Immature natural killer cell (primary cell): ENCODE measurements around the gene RORB. TPM values are rescaled to one million over a fixed set of nuclear protein-coding genes. Genes with fewer than 3 reads are reported as not detected.
A peak's percentile ranks its signal among the peaks of the same experiment; 100 is the strongest.

Experiments used
- DNase-seq, 3 donors: peaks; one replicate each; pipeline ENCODE4 v3.0.0; 2022; ENCODE audit warnings: mixed read lengths in 1 of 3
- H3K27ac Mint-ChIP-seq, 6 donors: one replicate each; pipeline ENCODE4 v1.8.0; 2020; ENCODE audit warnings: mixed read lengths in 6 of 6, mild to moderate bottlenecking in 5 of 6, inconsistent platforms in 4 of 6, moderate library complexity in 3 of 6
- H3K27me3 Mint-ChIP-seq, 3 donors: one replicate each; pipeline ENCODE4 v1.8.0; 2020 to 2021; ENCODE audit warnings: low read depth in 3 of 3, mild to moderate bottlenecking in 3 of 3, mixed read lengths in 3 of 3, moderate library complexity in 3 of 3, inconsistent platforms in 1 of 3
- H3K36me3 Mint-ChIP-seq, 3 donors: one replicate each; pipeline ENCODE4 v1.8.0; 2020; ENCODE audit warnings: mixed read lengths in 3 of 3, inconsistent platforms in 2 of 3, mild to moderate bottlenecking in 2 of 3
- H3K4me1 Mint-ChIP-seq, 2 donors: one replicate each; pipeline ENCODE4 v1.8.0; 2020; ENCODE audit warnings: inconsistent platforms in 2 of 2, mild to moderate bottlenecking in 2 of 2, mixed read lengths in 2 of 2, moderate library complexity in 1 of 2
- H3K4me3 Mint-ChIP-seq, 5 donors: one replicate each; pipeline ENCODE4 v1.8.0; 2020; ENCODE audit warnings: mild to moderate bottlenecking in 5 of 5, mixed read lengths in 5 of 5, inconsistent platforms in 3 of 5, moderate library complexity in 3 of 5
- H3K9me3 Mint-ChIP-seq, 6 donors: one replicate each; pipeline ENCODE4 v1.8.0; 2020; ENCODE audit warnings: mild to moderate bottlenecking in 6 of 6, mixed read lengths in 6 of 6, inconsistent platforms in 4 of 6, moderate library complexity in 3 of 6
- polyA plus RNA-seq, 3 donors: library from polyadenylated mRNA; unstranded; fragments of 300-500 nt; fragmentation: Illumina TruSeq; gene quantifications; one replicate each; pipeline ENCODE4 v1.2.3, GENCODE V29; 2021

RORB gene
- polyA plus RNA-seq, 3 donors from 2014 or later = 0.26 to 0.53 TPM; not detected in 1

DNA sequence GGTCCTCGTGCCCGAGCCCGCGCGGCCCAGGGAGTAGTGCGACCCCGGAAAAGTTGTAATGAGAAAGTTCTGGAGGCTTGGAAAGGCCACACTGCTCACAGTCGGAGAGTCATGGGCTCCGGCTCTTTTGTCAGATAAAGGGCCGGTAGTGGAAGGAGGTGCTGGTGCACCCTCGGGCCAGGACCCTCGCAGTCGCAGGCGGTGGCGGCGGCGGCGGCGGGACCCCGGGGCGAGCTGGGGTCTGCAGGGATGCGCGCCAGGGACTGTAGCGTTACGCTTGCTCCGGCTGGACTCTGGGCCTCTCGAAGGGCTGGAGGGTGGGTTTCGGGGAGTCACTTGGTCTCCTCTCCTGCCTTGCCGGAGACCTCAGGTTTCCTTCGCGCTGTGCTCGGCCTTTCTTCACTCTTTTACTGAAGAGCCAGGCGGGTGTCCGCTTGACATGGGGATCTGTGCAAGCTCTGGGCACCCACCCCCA lies 1.5 kb downstream of the RORB start:
- Mint-ChIP-seq H3K9me3 (peaks cover 0 to 3% (median 0%) of the 10 kb centered on the region in 6 donors), H3K27me3 (peaks cover 22 to 27% (median 27%) of the 10 kb centered on the region in 3 donors), H3K36me3 (no peaks in the 10 kb centered on the region), H3K27ac (no peak overlapping the region), H3K4me3 (peak overlapping the region; percentile 83 to 100 (median 90)), H3K4me1 (peaks cover 38 to 48% of the 10 kb centered on the region in 2 donors)
- DNase-seq = peak in 2 of 3 donors; percentile 3

DNA sequence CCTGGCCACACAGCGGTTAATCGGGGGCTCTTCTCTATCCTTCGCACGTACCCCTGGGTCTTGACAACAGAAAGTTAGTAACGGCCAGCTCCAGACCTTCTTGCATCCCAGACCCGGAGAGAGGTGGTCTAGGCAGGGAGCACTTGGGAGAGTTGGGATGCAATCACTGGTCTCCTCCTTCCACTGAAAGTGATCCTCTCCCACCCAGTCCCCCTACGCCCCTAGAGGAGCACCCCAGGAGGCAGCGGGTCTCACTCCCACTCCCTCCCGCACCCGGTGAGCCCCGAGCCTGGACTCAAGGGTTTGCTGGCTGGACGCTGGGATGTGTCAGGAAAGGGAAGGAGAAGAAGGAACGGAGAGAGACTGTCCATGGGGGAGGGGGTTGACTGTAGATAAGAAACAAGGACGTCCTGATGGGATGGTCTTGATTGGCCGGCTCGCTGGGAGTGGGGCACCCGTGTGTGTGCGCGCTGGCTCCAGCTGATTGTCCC lies 2.0 kb downstream of the RORB start:
- Mint-ChIP-seq H3K9me3 (peaks cover 0 to 3% (median 0%) of the 10 kb centered on the region in 6 donors), H3K27ac (no peak overlapping the region), H3K36me3 (no peaks in the 10 kb centered on the region), H3K27me3 (peaks cover 22 to 27% (median 27%) of the 10 kb centered on the region in 3 donors), H3K4me1 (peaks cover 38 to 48% of the 10 kb centered on the region in 2 donors), H3K4me3 (peak overlapping the region; percentile 79 to 100 (median 86))
- peak in 1 of 3 donors; percentile 9 for DNase-seq

DNA sequence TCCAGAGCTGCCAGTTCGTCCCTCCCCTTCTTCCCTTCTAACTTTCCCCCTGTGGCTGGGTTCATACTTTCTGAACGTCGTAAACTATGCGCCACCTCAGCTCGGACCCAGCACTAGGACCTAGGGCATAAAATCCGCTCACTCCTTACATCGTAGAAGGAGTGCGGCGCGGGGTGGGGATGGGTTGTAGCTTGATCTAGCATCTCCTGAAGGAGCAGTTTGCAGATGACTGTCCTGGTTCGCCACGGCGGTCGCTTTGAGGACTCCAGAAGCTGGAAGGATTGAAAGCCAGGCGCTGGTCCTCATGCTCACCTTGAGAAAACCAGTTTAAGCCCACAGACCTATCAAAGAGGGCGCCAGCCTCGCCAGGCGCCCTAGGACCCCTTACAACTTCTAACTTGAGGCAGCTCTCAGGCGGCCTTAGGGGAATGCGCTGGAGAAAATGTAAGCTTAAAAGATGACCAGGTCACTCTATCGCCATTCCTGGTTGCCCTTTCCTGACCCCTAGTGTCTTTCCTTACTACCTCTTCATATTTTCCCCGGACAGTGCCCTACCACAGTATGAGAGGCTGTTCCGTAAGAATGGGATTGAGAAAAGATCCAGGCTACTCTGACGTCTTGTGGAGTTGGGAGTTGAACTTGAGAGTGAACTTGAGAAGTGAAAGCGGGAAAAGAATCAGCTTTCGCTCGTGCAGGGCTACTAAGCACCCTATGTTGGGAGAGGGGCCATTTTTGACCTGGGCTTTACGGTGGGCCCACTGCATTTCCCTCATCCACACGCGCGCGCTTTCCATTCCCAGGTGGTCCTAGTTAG lies 2.8 kb downstream of the RORB start:
- no peak overlapping the region for H3K27ac Mint-ChIP-seq
- H3K27me3 Mint-ChIP-seq = peaks cover 22 to 27% (median 27%) of the 10 kb centered on the region in 3 donors
- no peaks in the 10 kb centered on the region for H3K36me3 Mint-ChIP-seq

DNA sequence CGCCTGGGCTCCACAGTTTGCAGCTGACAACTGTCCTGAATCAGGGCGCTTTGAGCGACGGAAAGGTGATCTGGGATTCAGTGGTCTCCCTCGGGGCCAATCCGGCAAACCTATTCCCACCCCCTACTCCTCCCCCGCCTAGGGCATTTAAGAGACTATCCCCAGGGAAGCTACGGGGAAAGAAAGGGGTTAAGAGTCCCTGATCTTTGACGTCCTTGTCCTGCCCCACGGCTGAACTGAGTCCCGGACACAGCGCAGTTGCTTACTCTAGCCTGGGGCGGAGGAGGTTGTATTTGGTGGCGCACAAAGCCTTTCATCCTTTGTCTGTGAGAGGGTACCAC lies 3.4 kb downstream of the RORB start:
- Mint-ChIP-seq H3K4me1 (peaks cover 38 to 48% of the 10 kb centered on the region in 2 donors), H3K4me3 (peak overlapping the region; percentile 79 to 100 (median 86)), H3K27me3 (peaks cover 22 to 30% (median 27%) of the 10 kb centered on the region in 3 donors), H3K27ac (no peak overlapping the region), H3K9me3 (peaks cover 0 to 3% (median 0%) of the 10 kb centered on the region in 6 donors), H3K36me3 (no peaks in the 10 kb centered on the region)
- DNase-seq = no peak

More for the DNA sequence above, 2.8 kb downstream of the RORB start:
- Mint-ChIP-seq H3K9me3 (peaks cover 0 to 3% (median 0%) of the 10 kb centered on the region in 6 donors), H3K4me1 (peaks cover 38 to 48% of the 10 kb centered on the region in 2 donors), H3K4me3 (peak overlapping the region; percentile 79 to 100 (median 86))
- DNase-seq = peak in 1 of 3 donors; percentile 2

DNA sequence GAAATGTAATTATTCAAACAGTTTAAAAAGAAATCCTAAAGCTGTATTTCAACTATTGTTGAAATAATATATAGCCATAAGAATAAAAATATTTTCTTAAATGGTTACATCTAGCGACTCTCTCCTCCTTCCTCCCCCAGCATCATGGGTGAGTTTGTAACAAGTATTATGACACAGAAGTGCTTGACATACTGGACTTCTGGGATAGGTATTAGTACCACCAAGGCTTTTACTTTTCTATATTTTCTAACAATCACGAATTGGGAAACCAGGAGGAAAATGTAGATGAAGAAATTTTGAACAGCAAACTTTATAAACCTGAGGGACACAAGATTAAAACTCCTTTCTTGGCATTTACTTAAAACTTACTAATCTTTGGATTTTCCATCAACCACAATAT lies 4.4 kb downstream of the RORB start:
- no peak overlapping the region for H3K27ac Mint-ChIP-seq
- no peaks in the 10 kb centered on the region for H3K36me3 Mint-ChIP-seq
- no peak for DNase-seq
- H3K4me1 Mint-ChIP-seq = peaks cover 35 to 43% of the 10 kb centered on the region in 2 donors
- H3K4me3 Mint-ChIP-seq = no peak overlapping the region
- H3K9me3 Mint-ChIP-seq = peaks cover 0 to 3% (median 0%) of the 10 kb centered on the region in 6 donors
- H3K27me3 Mint-ChIP-seq = peaks cover 27 to 28% (median 27%) of the 10 kb centered on the region in 3 donors

DNA sequence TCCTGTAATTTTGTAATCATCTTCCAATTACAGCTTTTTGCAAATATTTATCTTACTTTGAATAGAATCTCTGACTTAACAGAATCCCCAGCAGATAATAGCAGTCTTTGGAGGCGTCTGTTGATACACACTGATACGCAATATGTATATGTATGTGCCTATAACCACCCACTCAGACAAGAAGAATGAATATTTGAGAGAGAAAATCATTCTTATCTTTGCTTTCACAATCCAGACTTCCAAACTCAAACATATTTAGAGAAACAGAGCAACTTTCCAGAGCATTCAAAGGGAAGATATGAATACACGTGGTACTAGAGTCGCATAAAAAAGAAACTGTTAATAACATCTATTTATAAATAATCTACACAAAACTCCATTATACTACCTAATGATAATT lies 6.1 kb downstream of the RORB start:
- no peak overlapping the region for H3K4me3 Mint-ChIP-seq
- no peak for DNase-seq
- H3K9me3 Mint-ChIP-seq = peaks cover 0 to 3% (median 0%) of the 10 kb centered on the region in 6 donors
- peaks cover 16 to 19% (median 19%) of the 10 kb centered on the region in 3 donors for H3K27me3 Mint-ChIP-seq
- no peak overlapping the region for H3K27ac Mint-ChIP-seq
- no peaks in the 10 kb centered on the region for H3K36me3 Mint-ChIP-seq
- peaks cover 23 to 28% of the 10 kb centered on the region in 2 donors for H3K4me1 Mint-ChIP-seq

DNA sequence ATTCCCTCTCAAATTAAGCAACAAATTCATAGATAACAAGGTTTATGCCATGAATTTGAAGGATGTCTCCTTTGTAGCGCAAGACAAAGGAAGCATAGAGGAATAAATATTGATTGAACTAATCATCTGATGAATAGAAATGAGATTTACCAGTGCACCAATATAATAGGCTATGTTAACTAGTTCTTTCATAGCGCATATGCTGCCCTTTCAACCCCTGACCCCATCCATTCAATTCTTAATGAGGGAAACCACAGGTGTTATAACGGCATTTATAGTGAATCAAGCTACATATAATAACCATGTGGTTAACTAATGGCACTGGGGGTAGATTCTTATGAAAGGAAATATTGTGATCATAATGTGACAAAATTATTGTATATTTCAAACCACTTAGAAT lies 6.5 kb downstream of the RORB start:
- Mint-ChIP-seq H3K9me3 (peaks cover 0 to 3% (median 0%) of the 10 kb centered on the region in 6 donors), H3K4me1 (peaks cover 22 to 24% of the 10 kb centered on the region in 2 donors), H3K4me3 (no peak overlapping the region), H3K27ac (no peak overlapping the region), H3K36me3 (no peaks in the 10 kb centered on the region), H3K27me3 (peaks cover 13 to 19% (median 19%) of the 10 kb centered on the region in 3 donors)
- no peak for DNase-seq

DNA sequence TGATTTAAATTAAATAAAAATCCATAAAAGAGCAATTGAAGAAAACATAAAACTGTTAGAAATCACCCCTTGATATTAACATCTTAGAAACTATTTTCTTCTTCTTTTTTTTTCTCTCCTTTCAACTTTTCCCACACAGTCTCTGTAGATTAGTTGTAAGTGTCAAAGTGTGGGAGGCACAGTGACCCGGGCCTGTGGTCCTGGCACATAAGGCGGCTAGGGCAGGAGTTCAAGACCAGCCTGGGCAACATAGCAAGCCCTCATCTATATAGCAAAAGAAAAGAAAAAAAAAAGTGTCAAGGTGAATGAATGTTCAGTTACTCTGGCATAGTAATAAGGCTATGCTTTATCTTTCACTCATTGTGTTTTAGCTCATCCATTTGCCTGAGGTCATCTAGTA lies 14.2 kb downstream of the RORB start:
- Mint-ChIP-seq H3K4me3 (no peak overlapping the region), H3K36me3 (no peaks in the 10 kb centered on the region), H3K4me1 (no peaks in the 10 kb centered on the region), H3K27ac (no peak overlapping the region), H3K9me3 (no peaks in the 10 kb centered on the region), H3K27me3 (peaks cover 0 to 4% (median 2%) of the 10 kb centered on the region in 3 donors)
- no peak for DNase-seq

DNA sequence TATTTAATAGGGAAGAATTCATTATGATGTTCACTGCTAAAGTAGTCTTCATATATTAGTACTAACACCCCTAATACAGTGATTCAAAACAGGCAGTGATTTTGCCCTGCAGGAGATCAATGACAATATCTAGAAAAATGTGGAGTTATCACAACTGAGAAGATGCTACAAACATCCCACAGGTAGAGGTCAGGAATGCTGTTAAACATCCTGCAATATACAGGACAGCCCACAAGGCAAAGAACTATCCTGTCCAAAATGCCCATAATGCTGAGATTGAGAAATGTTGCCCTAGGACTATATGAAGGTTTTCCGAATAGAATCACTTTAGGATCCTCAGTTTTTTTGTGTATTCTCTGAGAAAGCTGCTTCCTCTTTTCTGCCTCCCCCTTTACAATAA lies 15.3 kb downstream of the RORB start:
- Mint-ChIP-seq H3K27me3 (peaks cover 0 to 2% (median 2%) of the 10 kb centered on the region in 3 donors), H3K36me3 (no peaks in the 10 kb centered on the region), H3K4me3 (no peak overlapping the region), H3K27ac (no peak overlapping the region), H3K9me3 (no peaks in the 10 kb centered on the region), H3K4me1 (no peaks in the 10 kb centered on the region)
- no peak for DNase-seq

DNA sequence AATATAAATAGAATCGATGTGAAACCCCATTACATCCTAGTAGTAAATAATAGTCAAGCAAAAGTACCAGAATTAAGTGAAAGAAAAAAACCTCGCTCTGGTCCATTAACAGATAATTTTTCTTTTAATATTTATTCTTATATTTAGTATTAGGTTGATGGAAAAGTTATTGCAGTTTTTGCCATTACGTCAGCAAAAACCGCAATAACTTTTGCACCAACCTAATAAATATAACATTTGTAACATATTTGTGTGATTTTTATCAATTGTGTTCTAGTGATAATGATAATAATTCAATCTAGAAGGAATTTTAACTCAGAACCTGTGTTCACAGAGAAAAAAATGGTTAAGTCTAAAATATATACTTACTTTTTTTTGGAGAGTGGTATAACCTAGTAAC lies 16.1 kb downstream of the RORB start:
- DNase-seq = no peak
- H3K36me3 Mint-ChIP-seq = no peaks in the 10 kb centered on the region
- H3K9me3 Mint-ChIP-seq = no peaks in the 10 kb centered on the region
- no peak overlapping the region for H3K4me3 Mint-ChIP-seq
- peaks cover 0 to 2% (median 2%) of the 10 kb centered on the region in 3 donors for H3K27me3 Mint-ChIP-seq
- no peak overlapping the region for H3K27ac Mint-ChIP-seq
- no peaks in the 10 kb centered on the region for H3K4me1 Mint-ChIP-seq

DNA sequence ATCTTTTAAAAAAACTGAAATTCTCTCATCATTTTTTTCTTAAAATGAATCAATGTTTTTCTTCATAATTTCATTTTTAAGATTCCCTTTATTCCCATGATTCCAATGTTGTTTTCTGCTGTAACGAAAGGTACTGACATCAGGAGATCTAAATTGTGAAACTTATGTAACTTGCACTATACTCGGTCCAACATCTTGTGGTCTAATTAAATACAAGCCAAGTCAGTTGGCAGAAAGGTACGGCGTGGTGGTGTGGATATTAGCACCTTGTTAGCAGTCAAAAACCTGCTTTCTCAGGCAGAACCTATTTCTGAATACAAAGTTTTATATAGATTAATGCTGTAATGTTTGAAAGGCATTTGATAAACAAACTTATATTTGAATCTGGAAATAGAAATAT lies 20.1 kb downstream of the RORB start:
- no peak overlapping the region for H3K27ac Mint-ChIP-seq
- H3K27me3 Mint-ChIP-seq = peaks cover 0 to 2% (median 0%) of the 10 kb centered on the region in 3 donors
- no peaks in the 10 kb centered on the region for H3K4me1 Mint-ChIP-seq
- H3K36me3 Mint-ChIP-seq = no peaks in the 10 kb centered on the region
- H3K4me3 Mint-ChIP-seq = no peak overlapping the region
- DNase-seq = no peak
- no peaks in the 10 kb centered on the region for H3K9me3 Mint-ChIP-seq

DNA sequence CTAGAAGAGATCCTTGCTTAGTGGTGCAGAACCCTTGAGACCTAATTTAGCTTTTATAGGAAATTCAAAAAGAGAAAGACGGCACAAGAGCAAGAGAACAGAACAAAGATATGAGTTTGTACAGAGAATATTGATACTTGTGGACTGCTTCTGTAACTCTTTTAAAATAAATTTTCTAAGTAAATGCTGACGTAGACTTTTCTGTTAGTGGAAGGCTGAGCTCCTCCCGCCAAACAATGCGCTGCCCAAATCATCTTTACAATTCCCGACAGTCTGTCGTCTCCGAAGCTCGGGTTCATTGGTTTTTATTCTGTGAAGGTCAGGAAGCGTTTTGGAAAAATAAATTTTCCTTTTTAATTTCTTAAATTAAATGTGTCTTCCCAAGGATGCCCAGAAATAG lies 22.3 kb downstream of the RORB start:
- no peak for DNase-seq
- Mint-ChIP-seq H3K4me1 (no peaks in the 10 kb centered on the region), H3K27ac (no peak overlapping the region), H3K27me3 (peaks cover 0 to 7% (median 0%) of the 10 kb centered on the region in 3 donors), H3K9me3 (no peaks in the 10 kb centered on the region), H3K4me3 (no peak overlapping the region), H3K36me3 (no peaks in the 10 kb centered on the region)

DNA sequence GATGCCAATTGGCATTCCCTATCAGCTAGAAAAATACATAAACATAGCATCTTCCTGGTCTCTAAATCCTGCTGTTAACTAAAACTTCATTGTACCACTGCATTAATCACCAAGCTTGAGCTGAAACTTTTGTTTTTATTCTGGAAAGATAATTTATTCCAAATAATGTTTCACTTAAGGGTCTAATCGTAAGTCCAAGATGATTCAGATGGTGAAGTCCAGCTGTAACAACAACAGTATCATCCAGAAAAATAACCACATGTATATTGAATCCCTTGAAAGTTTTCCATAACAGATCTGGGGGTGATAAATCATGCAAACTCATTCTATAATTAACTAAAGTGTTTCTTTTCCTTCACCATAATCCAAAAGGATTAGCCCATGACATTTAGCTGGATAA lies 23.9 kb downstream of the RORB start:
- no peaks in the 10 kb centered on the region for H3K36me3 Mint-ChIP-seq
- H3K4me3 Mint-ChIP-seq = no peak overlapping the region
- no peak overlapping the region for H3K27ac Mint-ChIP-seq
- DNase-seq = no peak
- H3K4me1 Mint-ChIP-seq = no peaks in the 10 kb centered on the region
- no peaks in the 10 kb centered on the region for H3K9me3 Mint-ChIP-seq
- H3K27me3 Mint-ChIP-seq = peaks cover 0 to 7% (median 0%) of the 10 kb centered on the region in 3 donors

DNA sequence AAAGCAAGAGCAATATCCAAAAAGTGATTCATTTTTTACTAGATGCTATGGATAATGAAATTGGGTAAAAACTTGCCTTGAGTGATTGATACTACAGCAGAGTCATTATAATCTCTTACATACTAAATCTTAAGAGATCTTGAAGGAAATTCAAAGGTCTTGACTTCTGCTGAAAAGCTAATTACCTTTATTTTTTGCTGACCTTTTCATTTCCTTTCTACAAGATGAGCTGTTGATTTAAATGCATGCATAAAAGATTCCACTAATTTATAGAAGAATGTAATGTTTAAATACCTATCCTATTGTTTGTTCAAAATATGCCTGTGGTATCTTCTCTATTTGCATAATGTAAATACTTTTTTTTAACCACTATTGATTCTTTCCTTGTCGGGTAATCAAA lies 27.2 kb downstream of the RORB start:
- no peak overlapping the region for H3K27ac Mint-ChIP-seq
- no peaks in the 10 kb centered on the region for H3K4me1 Mint-ChIP-seq
- H3K9me3 Mint-ChIP-seq = no peaks in the 10 kb centered on the region
- no peaks in the 10 kb centered on the region for H3K36me3 Mint-ChIP-seq
- DNase-seq = no peak
- no peak overlapping the region for H3K4me3 Mint-ChIP-seq
- peaks cover 0 to 6% (median 3%) of the 10 kb centered on the region in 3 donors for H3K27me3 Mint-ChIP-seq
